ENCODE measurements around the gene CLIC6.

Gene CLIC6

DNA sequence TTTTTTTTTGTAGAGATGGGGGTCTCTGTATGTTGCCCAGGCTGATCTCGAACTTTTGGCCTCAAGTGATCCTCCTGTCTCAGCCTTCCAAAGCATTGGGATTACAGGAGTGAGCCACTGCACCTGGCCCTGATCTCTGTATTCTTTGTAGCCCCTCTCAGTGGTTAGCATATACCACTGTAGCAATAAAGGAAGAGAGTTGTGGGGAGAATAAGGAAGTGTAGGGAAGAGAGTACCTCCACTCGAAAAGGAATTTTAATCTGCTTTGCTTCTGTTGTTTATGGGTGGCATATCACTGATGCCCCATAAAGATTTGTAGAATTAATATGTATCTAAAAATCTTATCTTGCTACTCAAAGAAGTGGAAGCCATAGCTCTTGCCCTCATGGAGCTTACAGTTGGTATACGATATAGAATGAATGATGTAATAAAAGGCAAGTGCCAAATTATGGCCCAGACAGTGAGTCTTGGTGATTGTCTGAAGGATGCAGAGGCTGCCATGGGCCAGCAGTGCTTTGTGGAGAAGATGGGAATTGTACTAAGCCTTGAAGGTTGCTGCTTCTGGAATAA is 96.0 kb downstream of the CLIC6 start:
- Histone ChIP-seq H3K14ac (ENCODE audit: low read length) (no peak overlapping the region), H3K27me3 (ENCODE audit: insufficient read depth, low read length) (no peaks in the 10 kb centered on the region), H3K4me1 (ENCODE audit: control insufficient read depth in 1 of 2, insufficient read depth in 2 of 2, low read length in 2 of 2) (no peaks in the 10 kb centered on the region), H3K36me3 (ENCODE audit: control insufficient read depth in 1 of 2, insufficient read depth in 2 of 2, low read length in 2 of 2) (no peaks in the 10 kb centered on the region), H3K9ac (ENCODE audit: low read length) (no peak overlapping the region), H3K79me2 (ENCODE audit: control insufficient read depth, insufficient read depth, low read length, poor library complexity) (no peaks in the 10 kb centered on the region), H4K12ac (ENCODE audit: low read depth, low read length) (no peak overlapping the region), H3K27ac (ENCODE audit: low read depth, low read length) (no peak overlapping the region), H2BK120ac (ENCODE audit: insufficient read depth, low read length, poor library complexity) (no peak overlapping the region), H2BK12ac (ENCODE audit: low read length) (no peak overlapping the region), H3K18ac (ENCODE audit: low read length) (no peak overlapping the region), H4K8ac (ENCODE audit: low read depth, low read length) (no peak overlapping the region), H3K4ac (ENCODE audit: low read depth, low read length) (no peak overlapping the region), H2AFZ (ENCODE audit: insufficient read depth, low read length, poor library complexity) (no peak overlapping the region), H3K23ac (ENCODE audit: low read length) (no peak overlapping the region), H3K4me2 (ENCODE audit: low read length) (no peak overlapping the region), H3K9me3 (ENCODE audit: insufficient read depth, low read depth, low read length) (peaks cover 1% of the 10 kb centered on the region), H2BK5ac (ENCODE audit: low read depth, low read length, poor library complexity) (no peak overlapping the region), H2AK5ac (ENCODE audit: low read length) (no peak overlapping the region), H3K4me3 (ENCODE audit: low read depth, low read length) (no peak overlapping the region), H4K91ac (ENCODE audit: low read depth, low read length) (no peak overlapping the region), H3K79me1 (ENCODE audit: low read length) (no peaks in the 10 kb centered on the region)
- no peak for DNase-seq
- WGBS (ENCODE audit: extremely low coverage, insufficient coverage, insufficient read length): no CpG with 5 or more reads among the region's 3 CpGs

DNA sequence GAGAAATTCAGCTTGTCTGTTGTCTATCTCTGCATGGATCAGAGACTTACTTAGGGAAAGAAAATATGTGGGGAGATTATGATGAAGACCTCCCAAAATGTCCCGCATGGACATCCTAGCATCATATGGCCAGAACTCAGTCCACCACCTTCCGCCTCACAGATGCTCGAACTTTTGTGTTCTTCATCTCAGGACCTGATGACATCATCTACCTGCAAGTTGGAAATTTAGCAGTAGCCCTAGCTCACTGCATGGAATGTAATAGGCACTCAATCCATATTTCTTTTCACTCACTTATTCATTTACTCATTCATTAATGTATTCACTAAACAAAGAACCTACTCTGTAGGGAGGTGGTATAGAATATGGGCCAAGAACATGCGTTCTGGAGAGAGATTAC is 96.8 kb downstream of the CLIC6 start:
- H3K4me1 ChIP-seq (ENCODE audit: control insufficient read depth in 1 of 2, insufficient read depth in 2 of 2, low read length in 2 of 2): no peaks in the 10 kb centered on the region
- no peak overlapping the region for H2BK120ac ChIP-seq (ENCODE audit: insufficient read depth, low read length, poor library complexity)
- no peak overlapping the region for H3K4ac ChIP-seq (ENCODE audit: low read depth, low read length)
- H3K79me1 ChIP-seq (ENCODE audit: low read length): no peaks in the 10 kb centered on the region
- H3K9me3 ChIP-seq (ENCODE audit: insufficient read depth, low read depth, low read length): peaks cover 1% of the 10 kb centered on the region
- DNase-seq: no peak
- H4K8ac ChIP-seq (ENCODE audit: low read depth, low read length): no peak overlapping the region
- H3K14ac ChIP-seq (ENCODE audit: low read length): no peak overlapping the region
- no CpG with 5 or more reads among the region's 4 CpGs for WGBS (ENCODE audit: extremely low coverage, insufficient coverage, insufficient read length)
- no peak overlapping the region for H2BK12ac ChIP-seq (ENCODE audit: low read length)
- no peak overlapping the region for H4K91ac ChIP-seq (ENCODE audit: low read depth, low read length)
- H4K12ac ChIP-seq (ENCODE audit: low read depth, low read length): no peak overlapping the region
- no peak overlapping the region for H3K18ac ChIP-seq (ENCODE audit: low read length)
- H3K4me3 ChIP-seq (ENCODE audit: low read depth, low read length): no peak overlapping the region
- H3K23ac ChIP-seq (ENCODE audit: low read length): no peak overlapping the region
- H2AFZ ChIP-seq (ENCODE audit: insufficient read depth, low read length, poor library complexity): no peak overlapping the region
- H3K9ac ChIP-seq (ENCODE audit: low read length): no peak overlapping the region
- no peaks in the 10 kb centered on the region for H3K27me3 ChIP-seq (ENCODE audit: insufficient read depth, low read length)
- no peak overlapping the region for H2AK5ac ChIP-seq (ENCODE audit: low read length)
- no peaks in the 10 kb centered on the region for H3K36me3 ChIP-seq (ENCODE audit: control insufficient read depth in 1 of 2, insufficient read depth in 2 of 2, low read length in 2 of 2)
- H2BK5ac ChIP-seq (ENCODE audit: low read depth, low read length, poor library complexity): no peak overlapping the region
- no peaks in the 10 kb centered on the region for H3K79me2 ChIP-seq (ENCODE audit: control insufficient read depth, insufficient read depth, low read length, poor library complexity)
- no peak overlapping the region for H3K27ac ChIP-seq (ENCODE audit: low read depth, low read length)
- no peak overlapping the region for H3K4me2 ChIP-seq (ENCODE audit: low read length)

DNA sequence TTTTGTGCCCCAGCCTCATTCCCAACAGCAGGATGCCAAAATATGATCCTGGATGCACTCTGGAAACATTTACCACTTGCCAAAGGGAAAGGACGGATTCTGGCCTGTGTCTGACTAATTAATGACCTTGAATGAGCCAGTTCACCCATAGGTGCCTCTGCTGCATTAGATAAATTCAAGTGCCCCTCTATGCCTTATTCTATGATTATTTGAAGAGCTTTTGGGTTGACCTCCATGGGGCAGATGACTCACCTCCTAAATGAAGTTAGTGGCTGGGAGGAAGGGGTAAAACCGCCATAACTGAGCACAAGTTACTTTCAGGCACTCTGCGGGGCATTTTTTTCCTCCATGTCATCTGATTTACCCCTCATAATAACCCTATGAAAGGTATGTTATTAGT is 98.1 kb downstream of the CLIC6 start:
- no peak overlapping the region for H4K8ac ChIP-seq (ENCODE audit: low read depth, low read length)
- no peak overlapping the region for H2AFZ ChIP-seq (ENCODE audit: insufficient read depth, low read length, poor library complexity)
- no peak overlapping the region for H2BK120ac ChIP-seq (ENCODE audit: insufficient read depth, low read length, poor library complexity)
- H3K79me1 ChIP-seq (ENCODE audit: low read length): no peaks in the 10 kb centered on the region
- H3K23ac ChIP-seq (ENCODE audit: low read length): no peak overlapping the region
- H2AK5ac ChIP-seq (ENCODE audit: low read length): no peak overlapping the region
- no peak overlapping the region for H3K4me2 ChIP-seq (ENCODE audit: low read length)
- no CpG with 5 or more reads among the region's 3 CpGs for WGBS (ENCODE audit: extremely low coverage, insufficient coverage, insufficient read length)
- no peaks in the 10 kb centered on the region for H3K27me3 ChIP-seq (ENCODE audit: insufficient read depth, low read length)
- H3K18ac ChIP-seq (ENCODE audit: low read length): no peak overlapping the region
- H3K27ac ChIP-seq (ENCODE audit: low read depth, low read length): no peak overlapping the region
- peaks cover 1% of the 10 kb centered on the region for H3K9me3 ChIP-seq (ENCODE audit: insufficient read depth, low read depth, low read length)
- peaks cover 2 to 5% of the 10 kb centered on the region in 2 experiments for H3K4me1 ChIP-seq (ENCODE audit: control insufficient read depth in 1 of 2, insufficient read depth in 2 of 2, low read length in 2 of 2)
- H3K4me3 ChIP-seq (ENCODE audit: low read depth, low read length): no peak overlapping the region
- no peak overlapping the region for H4K12ac ChIP-seq (ENCODE audit: low read depth, low read length)
- H3K9ac ChIP-seq (ENCODE audit: low read length): no peak overlapping the region
- H3K36me3 ChIP-seq (ENCODE audit: control insufficient read depth in 1 of 2, insufficient read depth in 2 of 2, low read length in 2 of 2): no peaks in the 10 kb centered on the region
- H3K4ac ChIP-seq (ENCODE audit: low read depth, low read length): no peak overlapping the region
- no peak overlapping the region for H3K14ac ChIP-seq (ENCODE audit: low read length)
- no peak for DNase-seq
- no peak overlapping the region for H4K91ac ChIP-seq (ENCODE audit: low read depth, low read length)
- no peak overlapping the region for H2BK5ac ChIP-seq (ENCODE audit: low read depth, low read length, poor library complexity)
- H3K79me2 ChIP-seq (ENCODE audit: control insufficient read depth, insufficient read depth, low read length, poor library complexity): no peaks in the 10 kb centered on the region
- no peak overlapping the region for H2BK12ac ChIP-seq (ENCODE audit: low read length)

Data from trophoblast cell (in vitro differentiated cells and primary cell).